ENCODE measurements around the gene IFNGR2. TPM values are rescaled to one million over a fixed set of nuclear protein-coding genes. Genes with fewer than 3 reads are reported as not detected.
A peak's percentile ranks its signal among the peaks of the same experiment; 100 is the strongest.

The IFNGR2 gene
- total and polyA plus RNA-seq, 2 donors from 2014 or later, result 57.6 to 68.3 TPM

GRCh38 chr21:33398361-33398760 is 4.9 kb upstream of the IFNGR2 start:
- TF ChIP-seq CTCF (IDR thresholded peaks at IDR 0.05; ENCODE audit: borderline replicate concordance, extremely low read depth, insufficient read depth), result no peak
- Histone ChIP-seq H3K27me3 (ENCODE audit: control insufficient read depth, insufficient read depth, low read length) (no peaks in the 10 kb centered on the region), H3K4me1 (ENCODE audit: control insufficient read depth in 2 of 3, insufficient read depth in 2 of 3, low read depth in 1 of 3, low read length in 3 of 3) (peaks cover 0 to 3% (median 3%) of the 10 kb centered on the region in 3 donors), H3K27ac (ENCODE audit: low read depth in 2 of 2, low read length in 2 of 2) (no peak overlapping the region), H3K9ac (ENCODE audit: low read length in 3 of 3) (no peak overlapping the region), H3K36me3 (ENCODE audit: control insufficient read depth in 2 of 3, insufficient read depth in 3 of 3, low read length in 3 of 3) (no peaks in the 10 kb centered on the region), H3K4me3 (ENCODE audit: low read length in 3 of 3) (no peak overlapping the region), H3K9me3 (ENCODE audit: control insufficient read depth in 2 of 3, insufficient read depth in 1 of 3, low read length in 3 of 3) (no peaks in the 10 kb centered on the region)
- FAIRE-seq (no peak), DNase-seq (no peak)
- intact Hi-C loops (cut with DNase I), result no loop called here

- TF ChIP-seq CTCF (IDR thresholded peaks at IDR 0.05; ENCODE audit: borderline replicate concordance, extremely low read depth, insufficient read depth), result no peak
- Histone ChIP-seq H3K9me3 (ENCODE audit: control insufficient read depth in 2 of 3, insufficient read depth in 1 of 3, low read length in 3 of 3) (no peaks in the 10 kb centered on the region), H3K4me1 (ENCODE audit: control insufficient read depth in 2 of 3, insufficient read depth in 2 of 3, low read depth in 1 of 3, low read length in 3 of 3) (peaks cover 0 to 10% (median 8%) of the 10 kb centered on the region in 3 donors), H3K27me3 (ENCODE audit: control insufficient read depth, insufficient read depth, low read length) (no peaks in the 10 kb centered on the region), H3K9ac (ENCODE audit: low read length in 3 of 3) (no peak overlapping the region), H3K27ac (ENCODE audit: low read depth in 2 of 2, low read length in 2 of 2) (no peak overlapping the region), H3K36me3 (ENCODE audit: control insufficient read depth in 2 of 3, insufficient read depth in 3 of 3, low read length in 3 of 3) (no peaks in the 10 kb centered on the region), H3K4me3 (ENCODE audit: low read length in 3 of 3) (no peak overlapping the region)
- DNase-seq, result no peak
- no peak for FAIRE-seq
- intact Hi-C loops (cut with DNase I), result no loop called here
Measured at GRCh38 chr21:33401630-33401992, 1.6 kb upstream of the IFNGR2 start.

- Histone ChIP-seq H3K27ac (ENCODE audit: low read depth in 2 of 2, low read length in 2 of 2) (peak overlapping the region; percentile 32 to 87), H3K9me3 (ENCODE audit: control insufficient read depth in 2 of 3, insufficient read depth in 1 of 3, low read length in 3 of 3) (no peaks in the 10 kb centered on the region), H3K36me3 (ENCODE audit: control insufficient read depth in 2 of 3, insufficient read depth in 3 of 3, low read length in 3 of 3) (no peaks in the 10 kb centered on the region), H3K9ac (ENCODE audit: low read length in 3 of 3) (peak overlapping the region in 1 of 3 donors; percentile 58), H3K4me1 (ENCODE audit: control insufficient read depth in 2 of 3, insufficient read depth in 2 of 3, low read depth in 1 of 3, low read length in 3 of 3) (peaks cover 0 to 10% (median 8%) of the 10 kb centered on the region in 3 donors), H3K4me3 (ENCODE audit: low read length in 3 of 3) (peak overlapping the region; percentile 11 to 35 (median 15)), H3K27me3 (ENCODE audit: control insufficient read depth, insufficient read depth, low read length) (no peaks in the 10 kb centered on the region)
- DNase-seq, result peak; percentile 74 to 90 (median 83)
- intact Hi-C loops (cut with DNase I), result no loop called here
- no peak for TF ChIP-seq CTCF (IDR thresholded peaks at IDR 0.05; ENCODE audit: borderline replicate concordance, extremely low read depth, insufficient read depth)
- no peak for FAIRE-seq
Measured at GRCh38 chr21:33402001-33402979, 923 bp upstream of the IFNGR2 start.

Data from kidney (tissue), 14 donors.